Neutrophil (primary cell): Measurements from ENCODE around the gene TGIF2.
A peak's percentile ranks its signal among the peaks of the same experiment; 100 is the strongest.
"Not testable (repeated sequence)": the region's sequence is repeated elsewhere in the genome, so short reads cannot be mapped to it uniquely, and the experiment has no call there.

Source experiments
- H3K27ac ChIP-seq: fragments of 200-600 bp; sonication (generic); 2 replicates; pipeline ENCODE4 v1.5.1; 2016; ENCODE audit warnings: mild to moderate bottlenecking, moderate library complexity
- H3K27me3 ChIP-seq: fragments of 200-600 bp; sonication (generic); 2 replicates; pipeline ENCODE4 v1.6.0; 2016; ENCODE audit warnings: mild to moderate bottlenecking
- H3K36me3 ChIP-seq: fragments of 200-600 bp; sonication (generic); 2 replicates; pipeline ENCODE4 v1.5.1; 2017
- H3K4me1 ChIP-seq, 2 experiments: fragments of 200-600 bp in 1 of 2; sonication (generic) in 1 of 2; 1 replicate in 1 of 2; 2 replicates in 1 of 2; pipeline versions ENCODE4 v1.5.1 to v1.6.1; 2013 to 2016; ENCODE audit warnings: low read depth in 1 of 2, low read length in 1 of 2, mild to moderate bottlenecking in 1 of 2, moderate library complexity in 1 of 2; ENCODE audit not compliant: control insufficient read depth in 1 of 2, insufficient read depth in 1 of 2
- H3K4me3 ChIP-seq, 2 experiments: fragments of 200-600 bp in 1 of 2; sonication (generic) in 1 of 2; 1 replicate in 1 of 2; 2 replicates in 1 of 2; pipeline ENCODE4 v1.5.1; 2013 to 2016; ENCODE audit warnings: low read depth in 1 of 2, low read length in 1 of 2, mild to moderate bottlenecking in 1 of 2, moderate library complexity in 1 of 2
- H3K9me3 ChIP-seq: fragments of 200-600 bp; sonication (generic); 2 replicates; pipeline ENCODE4 v1.5.1; 2016
- CTCF ChIP-seq: fragments of 200-600 bp; sonication (generic); IDR thresholded peaks from 2 replicates; pipeline ENCODE4 v1.5.1; 2016; ENCODE audit warnings: antibody characterized with exemption

TGIF2 gene

GRCh38 chr20:36563374-36563773 is 10.0 kb upstream of the TGIF2 start:
- Histone ChIP-seq H3K27ac (no peak overlapping the region), H3K36me3 (no peaks in the 10 kb centered on the region), H3K9me3 (no peaks in the 10 kb centered on the region), H3K27me3 (no peaks in the 10 kb centered on the region), H3K4me1 (no peaks in the 10 kb centered on the region), H3K4me3 (no peak overlapping the region)
- TF ChIP-seq CTCF, result no peak

GRCh38 chr20:36564078-36564725 is 9.2 kb upstream of the TGIF2 start:
- not testable (repeated sequence) for H3K4me3 ChIP-seq, H3K27ac ChIP-seq, H3K4me1 ChIP-seq, H3K27me3 ChIP-seq, H3K36me3 ChIP-seq, H3K9me3 ChIP-seq

- not testable (repeated sequence) for H3K9me3 ChIP-seq, H3K36me3 ChIP-seq, H3K27ac ChIP-seq, H3K27me3 ChIP-seq, H3K4me3 ChIP-seq, H3K4me1 ChIP-seq
Observed at GRCh38 chr20:36564726-36565121, 8.7 kb upstream of the TGIF2 start.

GRCh38 chr20:36565520-36565919 is 7.9 kb upstream of the TGIF2 start:
- H3K27ac ChIP-seq, result no peak overlapping the region
- no peaks in the 10 kb centered on the region for H3K36me3 ChIP-seq
- H3K27me3 ChIP-seq, result peaks cover 7% of the 10 kb centered on the region
- no peak overlapping the region for H3K4me3 ChIP-seq
- no peaks in the 10 kb centered on the region for H3K9me3 ChIP-seq
- H3K4me1 ChIP-seq, result no peaks in the 10 kb centered on the region
- no peak for TF ChIP-seq CTCF

GRCh38 chr20:36569847-36570429 is 3.5 kb upstream of the TGIF2 start:
- Histone ChIP-seq H3K36me3 (no peaks in the 10 kb centered on the region), H3K4me3 (no peak overlapping the region), H3K27ac (no peak overlapping the region), H3K27me3 (peaks cover 52% of the 10 kb centered on the region), H3K4me1 (peaks cover 13 to 14% of the 10 kb centered on the region in 2 experiments), H3K9me3 (no peaks in the 10 kb centered on the region)
- TF ChIP-seq CTCF, result no peak

- TF ChIP-seq CTCF, result no peak
- H3K4me1 ChIP-seq, result peaks cover 16 to 17% of the 10 kb centered on the region in 2 experiments
- H3K4me3 ChIP-seq, result no peak overlapping the region
- H3K27me3 ChIP-seq, result peaks cover 60% of the 10 kb centered on the region
- H3K36me3 ChIP-seq, result no peaks in the 10 kb centered on the region
- H3K9me3 ChIP-seq, result no peaks in the 10 kb centered on the region
- H3K27ac ChIP-seq, result peak overlapping the region; percentile 74
Observed at GRCh38 chr20:36571564-36572504, 1.6 kb upstream of the TGIF2 start.
